ENCODE data around the gene COX19.

DNA sequence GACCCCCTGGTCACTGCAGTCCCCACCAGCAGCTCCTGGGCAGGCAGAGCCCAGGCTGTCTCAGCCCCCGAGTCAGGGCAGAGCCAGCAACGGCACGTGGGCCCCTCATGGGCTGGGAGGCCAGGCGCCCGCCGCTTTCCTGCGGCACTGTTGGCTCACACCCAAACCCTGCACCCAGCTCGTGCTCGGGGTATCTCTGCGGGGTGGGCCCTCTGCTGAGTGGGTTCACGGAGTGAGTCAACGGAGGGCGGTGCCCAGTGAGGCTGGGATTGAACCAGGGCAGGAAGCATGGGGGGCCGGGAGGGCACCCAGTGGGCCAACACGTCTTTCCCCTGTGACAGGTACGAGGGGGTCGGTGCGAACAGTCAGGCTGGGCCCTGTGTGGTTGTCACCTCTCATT, 49.7 kb downstream of the COX19 start:
- TF ChIP-seq, protein P1, sequence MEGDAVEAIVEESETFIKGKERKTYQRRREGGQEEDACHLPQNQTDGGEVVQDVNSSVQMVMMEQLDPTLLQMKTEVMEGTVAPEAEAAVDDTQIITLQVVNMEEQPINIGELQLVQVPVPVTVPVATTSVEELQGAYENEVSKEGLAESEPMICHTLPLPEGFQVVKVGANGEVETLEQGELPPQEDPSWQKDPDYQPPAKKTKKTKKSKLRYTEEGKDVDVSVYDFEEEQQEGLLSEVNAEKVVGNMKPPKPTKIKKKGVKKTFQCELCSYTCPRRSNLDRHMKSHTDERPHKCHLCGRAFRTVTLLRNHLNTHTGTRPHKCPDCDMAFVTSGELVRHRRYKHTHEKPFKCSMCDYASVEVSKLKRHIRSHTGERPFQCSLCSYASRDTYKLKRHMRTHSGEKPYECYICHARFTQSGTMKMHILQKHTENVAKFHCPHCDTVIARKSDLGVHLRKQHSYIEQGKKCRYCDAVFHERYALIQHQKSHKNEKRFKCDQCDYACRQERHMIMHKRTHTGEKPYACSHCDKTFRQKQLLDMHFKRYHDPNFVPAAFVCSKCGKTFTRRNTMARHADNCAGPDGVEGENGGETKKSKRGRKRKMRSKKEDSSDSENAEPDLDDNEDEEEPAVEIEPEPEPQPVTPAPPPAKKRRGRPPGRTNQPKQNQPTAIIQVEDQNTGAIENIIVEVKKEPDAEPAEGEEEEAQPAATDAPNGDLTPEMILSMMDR (conservative IDR thresholded peaks at IDR 0.05): no peak
- TF ChIP-seq ZFX (IDR thresholded peaks at IDR 0.05): no peak

Measured in C4-2B (cell line).